T-cell (primary cell): Measurements from ENCODE around the gene RAPGEF1. TPM values are rescaled to one million over a fixed set of nuclear protein-coding genes. Genes with fewer than 3 reads are reported as not detected.

Source experiments
- ATAC-seq, 4 experiments: fragments of 200-7000 bp in 3 of 4; fragments of 150-1000 bp in 1 of 4; cut with Tn5 transposase; replicated peaks in 1 of 4; 1 replicate in 3 of 4; 2 replicates in 1 of 4; pipeline ENCODE4 v1.10.0; 2021; ENCODE audit warnings: moderate library complexity in 3 of 4, mild to moderate bottlenecking in 2 of 4, moderate number of reproducible peaks in 1 of 4
- CTCF ChIA-PET, 2 donors: fragments of 300-600 bp; sonication (Branson Sonifier 250); formaldehyde crosslinking; loops; one replicate each; lab custom pipeline; 2022; ENCODE audit warnings: antibody characterized with exemption in 2 of 2; lab: Charles Lee
- POLR2A ChIA-PET, 2 donors: fragments of 300-600 bp; sonication (Branson Sonifier 250); formaldehyde crosslinking; loops; one replicate each; lab custom pipeline; 2022; ENCODE audit warnings: antibody characterized with exemption in 2 of 2; lab: Charles Lee
- DNase-seq, 35 experiments: peaks; one replicate each; pipeline versions ENCODE4 v3.0.0 to v3.0.0-alpha.2; 2013 to 2023
- H3K27ac ChIP-seq: one replicate; pipeline ENCODE4 v1.5.1; 2013; ENCODE audit warnings: low read length
- H3K27me3 ChIP-seq, 2 experiments: replicated peaks in 1 of 2; 1 replicate in 1 of 2; 2 replicates in 1 of 2; pipeline versions ENCODE4 v1.6.1 to v1.7.0; 2013; ENCODE audit warnings: low read length in 1 of 2, mixed read lengths in 1 of 2; ENCODE audit not compliant: control insufficient read depth in 2 of 2, insufficient read depth in 2 of 2; ENCODE audit errors: extremely low read depth in 1 of 2
- H3K36me3 ChIP-seq, 2 donors: 1 replicate in 1 of 2; 2 replicates in 1 of 2; pipeline versions ENCODE4 v1.6.1 to v1.7.0; 2013; ENCODE audit warnings: low read length in 1 of 2; ENCODE audit not compliant: control insufficient read depth in 2 of 2, insufficient read depth in 1 of 2; ENCODE audit errors: extremely low read depth in 1 of 2
- H3K4me1 ChIP-seq, 2 experiments: 1 replicate in 1 of 2; 2 replicates in 1 of 2; pipeline versions ENCODE4 v1.6.1 to v1.7.0; 2013; ENCODE audit warnings: low read length in 2 of 2, mixed read lengths in 1 of 2; ENCODE audit not compliant: insufficient read depth in 2 of 2, control insufficient read depth in 1 of 2; ENCODE audit errors: extremely low read depth in 1 of 2
- H3K4me3 ChIP-seq, 2 donors: 1 replicate in 1 of 2; 2 replicates in 1 of 2; pipeline versions ENCODE4 v1.5.1 to v1.7.0; 2013; ENCODE audit warnings: mild to moderate bottlenecking in 2 of 2, low read length in 1 of 2, moderate library complexity in 1 of 2; ENCODE audit not compliant: control insufficient read depth in 1 of 2; ENCODE audit errors: extremely low read depth in 1 of 2
- H3K9me3 ChIP-seq: 2 replicates; pipeline ENCODE4 v1.7.0; 2013
- H3K27ac Mint-ChIP-seq, 2 donors: one replicate each; pipeline ENCODE4 v1.8.0; 2020 to 2021; ENCODE audit warnings: mild to moderate bottlenecking in 2 of 2, mixed read lengths in 2 of 2
- H3K27me3 Mint-ChIP-seq, 2 donors: one replicate each; pipeline ENCODE4 v1.8.0; 2021 to 2022; ENCODE audit warnings: mixed read lengths in 2 of 2
- H3K36me3 Mint-ChIP-seq: one replicate; pipeline ENCODE4 v1.8.0; 2021; ENCODE audit warnings: mixed read lengths
- H3K4me1 Mint-ChIP-seq, 3 donors: one replicate each; pipeline ENCODE4 v1.8.0; 2020 to 2022; ENCODE audit warnings: mixed read lengths in 3 of 3, mild to moderate bottlenecking in 1 of 3
- H3K4me3 Mint-ChIP-seq, 3 donors: one replicate each; pipeline ENCODE4 v1.8.0; 2020 to 2022; ENCODE audit warnings: mild to moderate bottlenecking in 3 of 3, mixed read lengths in 3 of 3, moderate library complexity in 3 of 3
- H3K9me3 Mint-ChIP-seq, 3 donors: one replicate each; pipeline ENCODE4 v1.8.0; 2020 to 2022; ENCODE audit warnings: mixed read lengths in 3 of 3
- WGBS: methylation state at CpG from one replicate; pipeline ENCODE4 v1.1.5; 2013; ENCODE audit warnings: missing lambda C conversion rate; ENCODE audit not compliant: insufficient coverage; 5-methylcytosine and 5-hydroxymethylcytosine counted together
- total RNA-seq, 35 experiments: library from RNA in 6 of 35; stranded (reverse) in 6 of 35; fragments of 120-200 nt in 1 of 35; gene quantifications; one replicate each; pipeline versions ENCODE4 v1.2.1 to v1.2.4 and lab custom pipeline; 2013 to 2026

The RAPGEF1 gene
- total RNA-seq, 5 donors from 2014 or later (not counting 1 experiment from before 2014, with no cell fraction given), result 97.9 to 167 (median 139) TPM

GRCh38 chr9:131635285-131635684, 104.6 kb downstream of the RAPGEF1 start:
- ChIA-PET CTCF (interaction anchor here (0.6 to 1.6 kb wide), 15 partner anchors 13 to 1843 kb away, joined by 3 to 5 read pairs (median 4); no protein-coding TSS in a partner anchor), POLR2A (interaction anchor here in 1 of 2 donors (0.6 kb wide), 2 partner anchors 105 to 277 kb away, joined by 4 to 5 read pairs; partner anchors contain the start of gene RAPGEF1)
- peaks cover 6 to 24% of the 10 kb centered on the region in 2 experiments for H3K4me1 ChIP-seq
- peak overlapping the region; percentile 80 for H3K27ac ChIP-seq
- Mint-ChIP-seq H3K27me3 (no peaks in the 10 kb centered on the region), H3K27ac (peak overlapping the region; percentile 86 to 88), H3K4me3 (peak overlapping the region in 1 of 3 donors; percentile 13), H3K4me1 (peaks cover 18 to 39% (median 35%) of the 10 kb centered on the region in 3 donors), H3K9me3 (no peaks in the 10 kb centered on the region), H3K36me3 (peaks cover 44% of the 10 kb centered on the region)
- H3K27me3 ChIP-seq, result no peaks in the 10 kb centered on the region
- H3K36me3 ChIP-seq, result peaks cover 15 to 64% of the 10 kb centered on the region in 2 donors
- ATAC-seq, result peak; percentile 98 to 100 (median 100)
- peak; percentile 45 to 88 (median 70) for DNase-seq
- H3K4me3 ChIP-seq, result no peak overlapping the region
- H3K9me3 ChIP-seq, result no peaks in the 10 kb centered on the region
- WGBS, result 33% methylated on average over 1 of the region's 6 CpGs

GRCh38 chr9:131633491-131634031, 106.3 kb downstream of the RAPGEF1 start:
- H3K27ac ChIP-seq, result no peak overlapping the region
- POLR2A ChIA-PET, result interaction anchor here in 1 of 2 donors (0.5 kb wide), 1 partner anchor 506 kb away, joined by 3 read pairs; no protein-coding TSS in a partner anchor

GRCh38 chr9:131631306-131631705, 108.6 kb downstream of the RAPGEF1 start:
- peaks cover 46% of the 10 kb centered on the region for H3K36me3 Mint-ChIP-seq
- H3K27me3 Mint-ChIP-seq, result no peaks in the 10 kb centered on the region
- CTCF ChIA-PET, result no interaction called here
- peaks cover 13 to 59% of the 10 kb centered on the region in 2 donors for H3K36me3 ChIP-seq
- H3K27ac ChIP-seq, result no peak overlapping the region
- no peaks in the 10 kb centered on the region for H3K27me3 ChIP-seq
- no peak for ATAC-seq
- 96% methylated on average over 9 of the region's 13 CpGs for WGBS
- H3K9me3 ChIP-seq, result no peaks in the 10 kb centered on the region
- H3K4me1 ChIP-seq, result peaks cover 8 to 64% of the 10 kb centered on the region in 2 experiments
- POLR2A ChIA-PET, result interaction anchor here in 1 of 2 donors (0.6 kb wide), 1 partner anchor 99 kb away, joined by 3 read pairs; no protein-coding TSS in a partner anchor
- H3K27ac Mint-ChIP-seq, result peak overlapping the region in 1 of 2 donors; percentile 23
- DNase-seq, result no peak
- no peak overlapping the region for H3K4me3 Mint-ChIP-seq
- H3K9me3 Mint-ChIP-seq, result no peaks in the 10 kb centered on the region
- H3K4me3 ChIP-seq, result no peak overlapping the region
- peaks cover 26 to 62% (median 55%) of the 10 kb centered on the region in 3 donors for H3K4me1 Mint-ChIP-seq

More at GRCh38 chr9:131633491-131634031, 106.3 kb downstream of the RAPGEF1 start:
- Mint-ChIP-seq H3K4me3 (no peak overlapping the region), H3K4me1 (peaks cover 25 to 54% (median 44%) of the 10 kb centered on the region in 3 donors), H3K27ac (no peak overlapping the region), H3K36me3 (peaks cover 46% of the 10 kb centered on the region), H3K27me3 (no peaks in the 10 kb centered on the region), H3K9me3 (no peaks in the 10 kb centered on the region)
- Histone ChIP-seq H3K27me3 (no peaks in the 10 kb centered on the region), H3K4me3 (no peak overlapping the region), H3K9me3 (no peaks in the 10 kb centered on the region), H3K36me3 (peaks cover 21 to 66% of the 10 kb centered on the region in 2 donors), H3K4me1 (peaks cover 6 to 42% of the 10 kb centered on the region in 2 experiments)
- WGBS, result 94% methylated on average over 9 of the region's 9 CpGs
- CTCF ChIA-PET, result interaction anchor here in 1 of 2 donors (0.6 kb wide), 1 partner anchor 1386 kb away, joined by 4 read pairs; no protein-coding TSS in a partner anchor
- no peak for DNase-seq
- ATAC-seq, result no peak

GRCh38 chr9:131630205-131630831, 109.6 kb downstream of the RAPGEF1 start:
- no peaks in the 10 kb centered on the region for H3K9me3 Mint-ChIP-seq
- H3K36me3 ChIP-seq, result peaks cover 15 to 62% of the 10 kb centered on the region in 2 donors
- H3K4me1 Mint-ChIP-seq, result peaks cover 16 to 62% (median 55%) of the 10 kb centered on the region in 3 donors
- peaks cover 4 to 66% of the 10 kb centered on the region in 2 experiments for H3K4me1 ChIP-seq
- H3K9me3 ChIP-seq, result no peaks in the 10 kb centered on the region
- 96% methylated on average over 12 of the region's 15 CpGs for WGBS
- POLR2A ChIA-PET, result interaction anchor here in 1 of 2 donors (0.6 kb wide), 1 partner anchor 100 kb away, joined by 3 read pairs; no protein-coding TSS in a partner anchor
- no peak overlapping the region for H3K4me3 ChIP-seq
- DNase-seq (peak in 2 of 35 experiments; percentile 32 to 40), ATAC-seq (no peak)
- CTCF ChIA-PET, result interaction anchor here (0.6 to 0.7 kb wide), 5 partner anchors 50 to 869 kb away, joined by 3 to 5 read pairs (median 4); no protein-coding TSS in a partner anchor
- peak overlapping the region; percentile 71 to 74 for H3K27ac Mint-ChIP-seq
- H3K4me3 Mint-ChIP-seq, result no peak overlapping the region
- no peaks in the 10 kb centered on the region for H3K27me3 Mint-ChIP-seq
- H3K27me3 ChIP-seq, result no peaks in the 10 kb centered on the region
- peaks cover 54% of the 10 kb centered on the region for H3K36me3 Mint-ChIP-seq
- H3K27ac ChIP-seq, result peak overlapping the region; percentile 32

GRCh38 chr9:131629825-131630204, 110.1 kb downstream of the RAPGEF1 start:
- Histone ChIP-seq H3K27me3 (no peaks in the 10 kb centered on the region), H3K36me3 (peaks cover 16 to 67% of the 10 kb centered on the region in 2 donors), H3K4me1 (peaks cover 2 to 66% of the 10 kb centered on the region in 2 experiments), H3K9me3 (no peaks in the 10 kb centered on the region), H3K27ac (peak overlapping the region; percentile 92), H3K4me3 (no peak overlapping the region)
- ChIA-PET POLR2A (interaction anchor here in 1 of 2 donors (2.4 kb wide), 1 partner anchor 49 kb away, joined by 9 read pairs; no protein-coding TSS in a partner anchor), CTCF (interaction anchor here (0.6 to 0.7 kb wide), 3 partner anchors 51 to 868 kb away, joined by 3 to 4 read pairs (median 4); no protein-coding TSS in a partner anchor)
- no peak for DNase-seq
- peaks cover 12 to 57% (median 54%) of the 10 kb centered on the region in 3 donors for H3K4me1 Mint-ChIP-seq
- WGBS, result 87% methylated on average over 3 of the region's 4 CpGs
- ATAC-seq, result no peak
- H3K27me3 Mint-ChIP-seq, result no peaks in the 10 kb centered on the region
- H3K27ac Mint-ChIP-seq, result no peak overlapping the region
- peaks cover 56% of the 10 kb centered on the region for H3K36me3 Mint-ChIP-seq
- H3K4me3 Mint-ChIP-seq, result no peak overlapping the region
- H3K9me3 Mint-ChIP-seq, result no peaks in the 10 kb centered on the region

GRCh38 chr9:131629226-131629500, 110.7 kb downstream of the RAPGEF1 start:
- ChIA-PET CTCF (no interaction called here), POLR2A (interaction anchor here in 1 of 2 donors (2.4 kb wide), 1 partner anchor 50 kb away, joined by 9 read pairs; no protein-coding TSS in a partner anchor)
- Histone ChIP-seq H3K4me3 (no peak overlapping the region), H3K27ac (peak overlapping the region; percentile 92), H3K27me3 (no peaks in the 10 kb centered on the region), H3K4me1 (peaks cover 2 to 65% of the 10 kb centered on the region in 2 experiments), H3K9me3 (no peaks in the 10 kb centered on the region), H3K36me3 (peaks cover 20 to 73% of the 10 kb centered on the region in 2 donors)
- WGBS, result 88% methylated on average over 3 of the region's 4 CpGs
- H3K9me3 Mint-ChIP-seq, result no peaks in the 10 kb centered on the region
- peak overlapping the region; percentile 88 for H3K27ac Mint-ChIP-seq
- ATAC-seq (no peak), DNase-seq (no peak)
- H3K36me3 Mint-ChIP-seq, result peaks cover 59% of the 10 kb centered on the region
- H3K4me1 Mint-ChIP-seq, result peaks cover 12 to 54% (median 51%) of the 10 kb centered on the region in 3 donors
- no peak overlapping the region for H3K4me3 Mint-ChIP-seq
- no peaks in the 10 kb centered on the region for H3K27me3 Mint-ChIP-seq
